Neural cell (in vitro differentiated cells): ENCODE measurements around the gene ATP2B2.

Experiments used
- EZH2 ChIP-seq: fragments of 200-600, 300-800 bp; shearing (Covaris generic), sonication (generic); IDR thresholded peaks from 2 replicates; pipeline ENCODE4 v1.6.1; 2014; ENCODE audit warnings: antibody characterized with exemption, low read length, borderline replicate concordance, mild to moderate bottlenecking; ENCODE audit not compliant: insufficient read depth, poor library complexity, severe bottlenecking
- RAD21 ChIP-seq: fragments of 450-650 bp; conservative IDR thresholded peaks from 2 replicates; pipeline ENCODE4 v1.6.1; 2014; ENCODE audit warnings: antibody characterized with exemption, mild to moderate bottlenecking, moderate library complexity
- TF ChIP-seq, protein P1 (sequence below): fragments of 450-650 bp; IDR thresholded peaks from 2 replicates; pipeline ENCODE4 v1.5.1; 2014; ENCODE audit warnings: antibody characterized with exemption, mild to moderate bottlenecking, moderate library complexity; ENCODE audit not compliant: poor library complexity, severe bottlenecking
- TF ChIP-seq, protein P2 (sequence below): IDR thresholded peaks from 2 replicates; pipeline ENCODE4 v1.6.1; 2012; ENCODE audit warnings: borderline replicate concordance

DNA sequence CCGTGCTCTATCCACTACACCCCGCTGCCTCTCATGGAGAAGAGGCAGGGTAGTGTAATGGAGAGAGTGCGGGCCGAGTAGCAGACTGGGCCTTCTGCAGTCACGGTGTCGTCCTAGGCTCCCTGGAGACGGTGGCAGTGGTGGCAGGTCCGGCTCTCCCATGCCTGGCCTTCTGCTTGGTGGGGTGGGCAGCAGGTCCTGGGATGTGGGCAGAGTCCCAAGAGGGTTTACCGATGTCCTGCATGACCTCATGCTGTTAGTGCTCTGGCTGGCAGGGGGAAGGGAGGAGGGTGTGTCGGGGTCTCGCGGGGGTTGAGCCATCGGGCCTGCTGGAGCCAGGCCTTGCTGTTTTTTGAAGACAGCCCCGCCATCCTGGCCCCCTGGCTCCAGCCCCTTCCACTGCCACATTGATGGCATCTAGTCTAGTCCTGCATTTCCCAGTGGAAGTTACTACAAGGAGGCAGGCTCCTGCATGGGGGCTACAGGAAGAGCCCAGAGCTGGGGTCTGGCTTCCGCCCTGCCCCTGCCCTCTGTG is 110.8 kb downstream of the ATP2B2 start:
- TF ChIP-seq EZH2 (no peak), RAD21 (no peak)
- TF ChIP-seq, protein P1, sequence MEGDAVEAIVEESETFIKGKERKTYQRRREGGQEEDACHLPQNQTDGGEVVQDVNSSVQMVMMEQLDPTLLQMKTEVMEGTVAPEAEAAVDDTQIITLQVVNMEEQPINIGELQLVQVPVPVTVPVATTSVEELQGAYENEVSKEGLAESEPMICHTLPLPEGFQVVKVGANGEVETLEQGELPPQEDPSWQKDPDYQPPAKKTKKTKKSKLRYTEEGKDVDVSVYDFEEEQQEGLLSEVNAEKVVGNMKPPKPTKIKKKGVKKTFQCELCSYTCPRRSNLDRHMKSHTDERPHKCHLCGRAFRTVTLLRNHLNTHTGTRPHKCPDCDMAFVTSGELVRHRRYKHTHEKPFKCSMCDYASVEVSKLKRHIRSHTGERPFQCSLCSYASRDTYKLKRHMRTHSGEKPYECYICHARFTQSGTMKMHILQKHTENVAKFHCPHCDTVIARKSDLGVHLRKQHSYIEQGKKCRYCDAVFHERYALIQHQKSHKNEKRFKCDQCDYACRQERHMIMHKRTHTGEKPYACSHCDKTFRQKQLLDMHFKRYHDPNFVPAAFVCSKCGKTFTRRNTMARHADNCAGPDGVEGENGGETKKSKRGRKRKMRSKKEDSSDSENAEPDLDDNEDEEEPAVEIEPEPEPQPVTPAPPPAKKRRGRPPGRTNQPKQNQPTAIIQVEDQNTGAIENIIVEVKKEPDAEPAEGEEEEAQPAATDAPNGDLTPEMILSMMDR: no peak
- TF ChIP-seq, protein P2, sequence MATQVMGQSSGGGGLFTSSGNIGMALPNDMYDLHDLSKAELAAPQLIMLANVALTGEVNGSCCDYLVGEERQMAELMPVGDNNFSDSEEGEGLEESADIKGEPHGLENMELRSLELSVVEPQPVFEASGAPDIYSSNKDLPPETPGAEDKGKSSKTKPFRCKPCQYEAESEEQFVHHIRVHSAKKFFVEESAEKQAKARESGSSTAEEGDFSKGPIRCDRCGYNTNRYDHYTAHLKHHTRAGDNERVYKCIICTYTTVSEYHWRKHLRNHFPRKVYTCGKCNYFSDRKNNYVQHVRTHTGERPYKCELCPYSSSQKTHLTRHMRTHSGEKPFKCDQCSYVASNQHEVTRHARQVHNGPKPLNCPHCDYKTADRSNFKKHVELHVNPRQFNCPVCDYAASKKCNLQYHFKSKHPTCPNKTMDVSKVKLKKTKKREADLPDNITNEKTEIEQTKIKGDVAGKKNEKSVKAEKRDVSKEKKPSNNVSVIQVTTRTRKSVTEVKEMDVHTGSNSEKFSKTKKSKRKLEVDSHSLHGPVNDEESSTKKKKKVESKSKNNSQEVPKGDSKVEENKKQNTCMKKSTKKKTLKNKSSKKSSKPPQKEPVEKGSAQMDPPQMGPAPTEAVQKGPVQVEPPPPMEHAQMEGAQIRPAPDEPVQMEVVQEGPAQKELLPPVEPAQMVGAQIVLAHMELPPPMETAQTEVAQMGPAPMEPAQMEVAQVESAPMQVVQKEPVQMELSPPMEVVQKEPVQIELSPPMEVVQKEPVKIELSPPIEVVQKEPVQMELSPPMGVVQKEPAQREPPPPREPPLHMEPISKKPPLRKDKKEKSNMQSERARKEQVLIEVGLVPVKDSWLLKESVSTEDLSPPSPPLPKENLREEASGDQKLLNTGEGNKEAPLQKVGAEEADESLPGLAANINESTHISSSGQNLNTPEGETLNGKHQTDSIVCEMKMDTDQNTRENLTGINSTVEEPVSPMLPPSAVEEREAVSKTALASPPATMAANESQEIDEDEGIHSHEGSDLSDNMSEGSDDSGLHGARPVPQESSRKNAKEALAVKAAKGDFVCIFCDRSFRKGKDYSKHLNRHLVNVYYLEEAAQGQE: no peak
